ENCODE measurements around the gene POSTN.

POSTN gene, protein sequence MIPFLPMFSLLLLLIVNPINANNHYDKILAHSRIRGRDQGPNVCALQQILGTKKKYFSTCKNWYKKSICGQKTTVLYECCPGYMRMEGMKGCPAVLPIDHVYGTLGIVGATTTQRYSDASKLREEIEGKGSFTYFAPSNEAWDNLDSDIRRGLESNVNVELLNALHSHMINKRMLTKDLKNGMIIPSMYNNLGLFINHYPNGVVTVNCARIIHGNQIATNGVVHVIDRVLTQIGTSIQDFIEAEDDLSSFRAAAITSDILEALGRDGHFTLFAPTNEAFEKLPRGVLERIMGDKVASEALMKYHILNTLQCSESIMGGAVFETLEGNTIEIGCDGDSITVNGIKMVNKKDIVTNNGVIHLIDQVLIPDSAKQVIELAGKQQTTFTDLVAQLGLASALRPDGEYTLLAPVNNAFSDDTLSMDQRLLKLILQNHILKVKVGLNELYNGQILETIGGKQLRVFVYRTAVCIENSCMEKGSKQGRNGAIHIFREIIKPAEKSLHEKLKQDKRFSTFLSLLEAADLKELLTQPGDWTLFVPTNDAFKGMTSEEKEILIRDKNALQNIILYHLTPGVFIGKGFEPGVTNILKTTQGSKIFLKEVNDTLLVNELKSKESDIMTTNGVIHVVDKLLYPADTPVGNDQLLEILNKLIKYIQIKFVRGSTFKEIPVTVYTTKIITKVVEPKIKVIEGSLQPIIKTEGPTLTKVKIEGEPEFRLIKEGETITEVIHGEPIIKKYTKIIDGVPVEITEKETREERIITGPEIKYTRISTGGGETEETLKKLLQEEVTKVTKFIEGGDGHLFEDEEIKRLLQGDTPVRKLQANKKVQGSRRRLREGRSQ

GRCh38 chr13:37598597-37598996 is at the start of gene POSTN:
Gene POSTN, minus strand, starts transcription at chr13:37598768. Its CDS starts 42 bp downstream, at chr13:37598726.
- no peak for DNase-seq (ENCODE audit: low read depth)

- no peak for DNase-seq (ENCODE audit: low read depth)
Observed at GRCh38 chr13:37647031-37647650, 48.6 kb upstream of the POSTN start.

DNA sequence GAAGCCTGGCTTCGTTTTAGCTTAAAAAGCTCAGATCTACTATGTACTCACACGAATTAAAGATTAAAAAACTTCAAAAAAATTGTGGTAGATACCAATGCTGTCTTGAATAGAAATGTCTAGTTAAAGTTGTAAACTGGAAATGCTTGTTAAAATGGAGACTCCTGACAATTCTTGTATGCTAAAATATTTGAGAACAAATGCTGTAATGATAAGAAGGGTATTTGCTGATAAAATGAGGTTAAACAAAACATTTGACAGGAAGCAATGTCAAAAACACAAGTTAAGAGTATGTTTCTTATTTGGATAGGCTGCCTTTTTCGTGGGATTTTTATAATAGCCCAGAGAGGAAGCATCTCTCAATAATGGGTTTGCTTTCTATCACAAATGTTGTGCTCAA is 48.0 kb upstream of the POSTN start:
- DNase-seq (ENCODE audit: low read depth): no peak

DNA sequence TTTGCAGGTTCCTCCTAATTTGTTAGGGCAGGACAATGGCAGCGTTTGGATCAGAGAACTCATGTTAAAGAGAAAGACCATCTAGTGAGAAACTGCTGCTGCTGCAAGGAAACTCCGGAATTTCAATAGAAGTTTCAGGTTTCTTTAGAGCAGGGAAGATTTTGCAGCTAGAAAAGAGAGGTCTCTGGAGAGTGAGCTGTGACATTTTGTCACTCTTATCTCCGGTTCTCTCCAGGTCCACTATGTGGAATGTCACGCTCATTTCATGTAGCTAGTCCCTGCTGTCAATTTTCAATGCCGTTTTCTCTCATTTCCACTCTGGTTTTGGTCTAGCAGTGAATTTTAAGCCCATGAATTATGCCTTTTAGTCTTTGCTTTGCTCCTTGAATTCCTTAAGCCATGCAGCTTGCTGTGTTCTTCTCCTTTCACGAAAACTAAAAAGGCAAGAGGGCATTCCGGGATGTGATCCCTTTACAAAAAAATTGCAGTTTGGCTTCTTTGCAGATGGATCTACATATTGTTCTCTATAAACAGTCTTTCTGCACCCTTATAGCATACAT is 46.7 kb upstream of the POSTN start:
- DNase-seq (ENCODE audit: low read depth): no peak

DNA sequence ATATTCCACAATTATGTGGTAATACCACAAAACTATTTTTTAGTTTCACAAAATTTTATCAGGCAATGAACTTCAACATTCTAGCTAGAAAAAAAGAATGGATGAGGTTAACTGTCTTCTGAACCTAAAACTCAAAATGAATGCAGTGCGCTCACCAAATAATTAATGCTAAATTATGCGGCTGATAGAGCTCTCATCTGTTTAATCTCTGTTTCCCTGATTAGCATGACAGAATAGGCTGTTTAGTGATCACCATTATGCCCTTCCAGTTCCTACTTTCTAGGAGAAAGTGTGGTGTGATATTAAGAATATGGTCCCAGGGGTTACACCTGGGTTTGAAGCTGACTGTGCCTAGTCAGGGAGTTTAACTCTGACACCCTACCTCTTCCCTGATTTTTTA is 42.8 kb upstream of the POSTN start:
- no peak for DNase-seq (ENCODE audit: low read depth)

DNA sequence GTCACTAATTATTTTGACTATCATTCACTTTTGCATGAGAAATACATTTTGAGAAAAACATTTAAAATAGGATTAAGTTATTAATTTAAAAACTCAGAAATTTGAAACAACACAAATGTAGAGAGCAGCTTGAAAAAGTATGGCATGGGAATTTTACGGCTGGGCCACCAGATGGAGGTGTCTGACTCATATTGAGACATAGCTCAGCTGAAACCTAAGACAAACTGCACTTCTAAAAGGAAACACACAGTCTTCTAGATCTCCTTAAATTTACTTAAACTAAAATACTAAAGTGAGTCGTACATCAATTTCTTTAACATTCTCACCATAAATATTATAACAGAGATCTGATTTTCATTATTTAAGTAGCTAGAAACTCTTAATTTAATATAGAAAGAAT is 41.9 kb upstream of the POSTN start:
- DNase-seq (ENCODE audit: low read depth): no peak

- no peak for DNase-seq (ENCODE audit: low read depth)
Observed at GRCh38 chr13:37636701-37637100, 38.1 kb upstream of the POSTN start.

DNA sequence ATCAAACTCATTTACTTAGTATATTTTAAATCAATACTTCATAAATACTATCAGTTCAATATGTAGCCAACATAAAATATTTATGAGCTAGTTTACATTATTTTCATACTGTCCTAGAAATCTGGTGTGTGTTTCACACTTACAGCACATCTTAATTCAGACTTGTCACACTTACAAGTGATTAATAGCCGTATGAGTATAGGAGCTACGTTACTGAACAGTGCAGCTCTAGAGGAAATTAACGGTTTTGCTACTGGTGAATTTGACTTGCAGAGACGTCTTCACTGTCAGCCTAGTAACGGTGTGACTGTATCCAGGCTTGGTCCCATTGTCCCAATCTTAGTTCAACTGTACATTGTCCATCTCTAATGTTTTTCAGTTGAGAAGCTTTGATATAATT is 33.7 kb upstream of the POSTN start:
- no peak for DNase-seq (ENCODE audit: low read depth)

DNA sequence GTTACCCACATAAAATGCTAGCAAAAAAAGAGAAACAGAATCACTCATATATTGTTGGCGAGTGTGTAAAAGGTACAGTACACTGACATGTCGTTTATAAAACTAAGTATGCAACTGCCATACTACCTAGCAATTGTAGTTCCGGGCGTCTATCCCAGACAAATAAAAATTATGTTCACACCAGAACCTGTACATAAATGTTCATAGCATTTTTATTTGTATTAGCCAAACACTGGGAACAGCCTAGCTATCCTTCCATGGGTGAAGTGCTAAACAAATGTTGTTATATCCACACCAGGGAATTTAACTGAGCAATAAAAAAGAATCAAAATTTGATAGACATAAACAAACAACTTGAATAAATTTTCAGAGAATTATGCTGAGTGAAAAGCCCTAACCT is 28.9 kb upstream of the POSTN start:
- DNase-seq (ENCODE audit: low read depth): no peak

DNA sequence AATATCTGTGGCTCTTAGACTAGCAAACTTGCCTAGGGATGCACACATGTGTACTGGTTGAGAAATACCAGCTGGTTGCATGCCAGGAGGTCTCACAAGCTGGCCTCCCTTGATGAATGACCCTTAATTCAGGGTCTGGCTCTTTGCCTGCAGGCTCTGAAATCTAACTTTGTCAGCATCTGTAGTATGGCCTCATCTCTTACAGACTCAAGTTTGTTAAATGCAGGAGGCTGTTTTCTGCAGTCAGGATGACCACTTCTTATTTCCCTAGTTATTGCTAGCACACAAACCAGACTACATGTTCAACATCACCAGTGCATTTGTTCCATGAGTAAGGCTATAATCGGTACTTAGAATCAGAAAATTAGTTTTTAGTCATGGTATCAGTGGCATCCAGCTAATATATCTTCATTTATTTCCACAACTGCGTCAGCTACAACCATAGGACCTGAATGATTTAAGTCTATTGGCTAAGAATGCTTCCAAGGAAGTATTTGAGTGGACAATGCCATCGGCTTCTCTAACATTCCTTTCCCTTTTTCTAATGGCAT is 23.3 kb upstream of the POSTN start:
- DNase-seq (ENCODE audit: low read depth): no peak

DNA sequence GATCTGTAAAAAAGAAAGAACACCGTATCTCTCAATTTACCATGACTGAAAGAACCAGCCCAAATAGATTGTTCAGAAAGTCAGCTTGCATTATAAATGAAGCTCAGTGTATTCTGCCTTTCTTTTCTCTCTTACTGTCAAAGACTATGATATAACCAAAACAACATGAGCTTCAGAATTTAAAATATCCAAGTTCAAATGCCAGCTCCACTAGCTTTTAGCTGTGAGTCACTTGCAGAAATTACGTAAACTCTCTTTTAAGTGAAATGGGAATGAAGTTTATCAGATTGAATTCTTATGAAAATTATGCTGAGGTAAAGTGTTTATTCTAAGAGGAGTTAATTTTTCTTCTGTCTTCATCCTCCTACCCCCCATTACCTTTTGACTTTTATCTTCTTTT is 20.0 kb upstream of the POSTN start:
- no peak for DNase-seq (ENCODE audit: low read depth)

DNA sequence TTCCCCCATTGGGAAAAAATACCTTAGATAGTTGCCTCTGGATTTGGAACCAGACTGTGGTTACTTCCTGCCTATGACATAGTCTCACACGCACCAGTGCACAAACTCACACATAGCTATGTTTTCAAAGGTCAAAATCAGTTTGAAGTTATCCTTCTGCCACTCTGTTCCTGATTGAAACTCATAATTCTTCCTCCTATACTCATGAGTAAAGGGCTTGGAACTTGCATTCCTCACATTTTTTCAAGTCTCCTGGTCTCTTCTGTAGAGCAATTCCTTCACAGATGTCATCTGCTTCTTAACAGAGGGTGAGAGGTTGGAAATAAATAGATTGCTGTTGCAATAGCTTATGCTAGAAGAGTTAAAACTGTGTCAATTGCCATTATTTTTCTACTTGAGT is 18.6 kb upstream of the POSTN start:
- DNase-seq (ENCODE audit: low read depth): no peak

- no peak for DNase-seq (ENCODE audit: low read depth)
Observed at GRCh38 chr13:37616131-37616530, 17.6 kb upstream of the POSTN start.

DNA sequence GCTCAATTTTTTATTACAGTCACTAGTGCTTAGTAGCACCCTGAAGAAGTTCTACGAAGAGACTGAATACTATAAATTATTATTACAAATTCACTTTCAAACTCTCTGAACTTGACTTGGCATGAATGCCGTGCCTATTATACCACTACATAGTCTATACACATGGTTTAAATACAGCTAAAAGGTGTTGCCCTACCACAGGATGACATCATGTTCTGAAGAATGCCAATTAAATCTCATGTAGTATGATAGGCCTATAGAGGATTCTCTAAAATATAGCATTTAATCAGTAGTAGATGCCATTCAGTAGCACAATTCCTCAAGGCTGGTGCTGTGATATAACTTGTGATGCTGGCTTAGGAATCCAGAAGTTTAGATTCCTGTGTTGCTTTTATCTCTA is 16.7 kb upstream of the POSTN start:
- no peak for DNase-seq (ENCODE audit: low read depth)

- DNase-seq (ENCODE audit: low read depth): no peak
Observed at GRCh38 chr13:37613638-37614037, 15.1 kb upstream of the POSTN start.

GRCh38 chr13:37613236-37613635 is 14.7 kb upstream of the POSTN start:
- DNase-seq (ENCODE audit: low read depth): no peak

DNA sequence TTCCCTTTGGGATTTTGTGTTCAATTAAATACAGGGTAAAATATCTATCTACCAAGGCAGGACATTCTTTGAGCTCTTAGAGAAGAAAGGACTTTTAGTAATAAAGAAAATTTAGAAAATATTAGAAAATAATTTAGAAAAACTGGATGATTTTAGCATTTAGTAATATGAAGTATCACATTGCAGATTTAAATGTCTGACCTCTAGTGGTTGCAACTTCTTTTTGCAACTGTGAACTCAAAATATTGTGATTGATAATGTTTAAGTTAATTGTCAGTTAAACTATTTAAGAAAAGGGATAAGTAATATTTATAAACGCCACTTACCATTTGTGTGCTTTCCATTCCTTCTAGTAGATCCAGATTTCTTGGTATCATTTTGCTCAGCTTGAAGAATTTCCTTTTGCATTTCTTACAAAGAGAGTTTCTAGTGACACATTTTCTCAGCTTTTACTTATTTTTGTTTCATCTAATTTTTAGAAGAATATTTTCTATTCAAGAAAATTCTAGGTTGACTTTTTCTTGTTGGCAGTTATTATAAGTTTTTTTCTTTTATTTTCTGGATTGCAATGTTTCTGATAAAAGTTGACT is 10.3 kb upstream of the POSTN start:
- DNase-seq (ENCODE audit: low read depth): no peak

DNA sequence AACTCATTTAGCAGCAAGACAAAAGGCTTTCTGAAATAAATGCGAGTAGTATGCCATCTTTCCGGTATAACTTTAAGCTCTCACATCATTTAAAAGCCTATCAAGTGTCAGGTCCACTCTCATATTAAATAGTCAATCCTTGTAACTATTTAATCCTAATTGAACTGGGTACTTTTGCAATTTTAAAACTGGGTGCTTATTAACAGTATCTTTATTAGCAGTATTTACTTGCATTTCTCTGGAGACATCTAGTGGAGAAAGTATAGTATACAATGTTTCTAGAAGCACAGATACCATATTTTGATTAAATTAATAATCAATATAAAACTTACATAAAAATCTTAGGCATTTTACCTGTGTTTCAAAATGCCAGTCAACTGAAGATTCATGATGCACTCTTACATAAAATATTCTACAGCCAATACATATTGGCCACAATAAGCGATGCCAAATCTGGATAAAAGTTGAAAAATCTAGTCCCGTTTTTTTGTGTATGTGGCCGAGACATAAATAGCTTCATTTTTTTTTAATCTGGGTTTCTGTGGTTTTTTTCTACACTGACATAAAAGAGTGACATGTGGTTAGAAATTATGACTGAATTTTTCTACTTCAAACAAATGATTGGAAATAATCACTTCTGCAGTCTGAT is 4.3 kb upstream of the POSTN start:
- DNase-seq (ENCODE audit: low read depth): no peak

DNA sequence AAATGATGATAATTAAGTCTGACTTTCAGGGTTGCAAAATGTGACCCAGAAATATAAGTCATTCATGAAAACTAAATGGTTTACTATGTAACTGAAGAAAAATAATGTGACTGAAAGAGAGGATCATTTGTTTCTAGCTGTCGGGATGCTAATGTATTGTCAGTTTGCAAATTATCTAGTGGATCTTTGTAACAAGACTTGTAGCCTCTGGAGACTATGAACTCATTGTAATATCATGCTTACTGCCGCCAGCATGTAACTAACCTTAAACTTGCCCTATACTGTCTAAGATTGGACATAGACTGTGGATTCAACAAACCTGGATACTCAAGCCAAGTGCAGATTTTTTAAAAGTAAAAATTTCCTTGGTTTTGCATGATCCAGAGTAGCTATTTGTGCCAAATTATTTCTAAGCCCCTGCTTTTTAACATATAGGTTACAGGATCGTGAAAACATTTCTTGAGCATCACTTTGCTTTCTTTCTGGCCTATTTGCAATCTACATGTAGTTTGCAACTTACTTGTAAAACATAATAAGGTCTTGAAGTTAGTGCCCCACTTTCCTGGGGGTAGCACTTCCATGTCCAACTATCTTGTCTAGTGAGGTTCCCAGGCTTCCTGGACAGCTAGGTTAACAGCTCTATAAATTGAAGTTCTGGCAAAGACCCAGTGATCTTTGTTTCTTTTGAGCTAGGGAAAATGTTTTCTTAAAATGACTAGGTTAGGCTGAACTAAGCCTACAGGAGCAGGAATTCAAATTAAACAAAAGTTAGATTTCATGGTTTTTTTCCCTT is 3.3 kb upstream of the POSTN start:
- no peak for DNase-seq (ENCODE audit: low read depth)

DNA sequence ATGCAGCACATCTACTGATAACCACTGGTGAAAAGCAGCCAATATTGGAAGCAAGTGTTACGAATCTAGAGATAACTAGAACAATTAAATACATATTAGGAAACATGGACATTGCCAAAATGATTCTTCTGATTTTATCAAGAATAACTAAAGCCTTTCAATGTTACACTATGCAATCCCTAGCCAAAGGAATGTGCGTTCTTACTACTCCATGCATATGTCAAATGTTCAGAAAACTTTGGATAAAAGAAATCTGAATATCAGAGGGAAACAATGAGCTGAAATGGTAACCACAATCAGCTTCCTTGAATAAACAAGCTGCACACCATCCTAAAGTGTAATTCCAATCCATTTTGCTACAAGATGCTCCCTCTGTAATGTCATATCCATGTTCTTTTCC is 951 bp upstream of the POSTN start:
- DNase-seq (ENCODE audit: low read depth): no peak

Measured in activated T-cell treated with anti-CD3 and anti-CD28 coated beads for 1 hour (primary cell).